ENCODE data around the gene SV2C.

Gene SV2C

GRCh38 chr5:76199336-76200318, 116.4 kb downstream of the SV2C start:
- no peak overlapping the region for H3K27ac ChIP-seq (ENCODE audit: low read depth, low read length)

GRCh38 chr5:76202182-76202581, 119.0 kb downstream of the SV2C start:
- H3K79me2 ChIP-seq (ENCODE audit: insufficient read depth, low read length), result no peaks in the 10 kb centered on the region
- no peaks in the 10 kb centered on the region for H3K9me2 ChIP-seq (replicated peaks; ENCODE audit: insufficient read depth, low read length)
- H3K36me3 ChIP-seq (ENCODE audit: low read length), result no peaks in the 10 kb centered on the region
- no peaks in the 10 kb centered on the region for H4K20me1 ChIP-seq (ENCODE audit: low read depth, low read length)
- no peaks in the 10 kb centered on the region for H3K27me3 ChIP-seq (ENCODE audit: low read length)
- no peak overlapping the region for H3K27ac ChIP-seq (ENCODE audit: low read depth, low read length)
- no peak overlapping the region for H3K9ac ChIP-seq (ENCODE audit: low read length)
- H3K4me2 ChIP-seq (ENCODE audit: low read depth, low read length, poor library complexity, severe bottlenecking), result no peak overlapping the region
- H2AFZ ChIP-seq (ENCODE audit: low read depth, low read length, severe bottlenecking), result no peak overlapping the region
- no peak for TF ChIP-seq EZH2phosphoT487 (conservative IDR thresholded peaks at IDR 0.05; ENCODE audit: low read length)
- TF ChIP-seq, protein P1, sequence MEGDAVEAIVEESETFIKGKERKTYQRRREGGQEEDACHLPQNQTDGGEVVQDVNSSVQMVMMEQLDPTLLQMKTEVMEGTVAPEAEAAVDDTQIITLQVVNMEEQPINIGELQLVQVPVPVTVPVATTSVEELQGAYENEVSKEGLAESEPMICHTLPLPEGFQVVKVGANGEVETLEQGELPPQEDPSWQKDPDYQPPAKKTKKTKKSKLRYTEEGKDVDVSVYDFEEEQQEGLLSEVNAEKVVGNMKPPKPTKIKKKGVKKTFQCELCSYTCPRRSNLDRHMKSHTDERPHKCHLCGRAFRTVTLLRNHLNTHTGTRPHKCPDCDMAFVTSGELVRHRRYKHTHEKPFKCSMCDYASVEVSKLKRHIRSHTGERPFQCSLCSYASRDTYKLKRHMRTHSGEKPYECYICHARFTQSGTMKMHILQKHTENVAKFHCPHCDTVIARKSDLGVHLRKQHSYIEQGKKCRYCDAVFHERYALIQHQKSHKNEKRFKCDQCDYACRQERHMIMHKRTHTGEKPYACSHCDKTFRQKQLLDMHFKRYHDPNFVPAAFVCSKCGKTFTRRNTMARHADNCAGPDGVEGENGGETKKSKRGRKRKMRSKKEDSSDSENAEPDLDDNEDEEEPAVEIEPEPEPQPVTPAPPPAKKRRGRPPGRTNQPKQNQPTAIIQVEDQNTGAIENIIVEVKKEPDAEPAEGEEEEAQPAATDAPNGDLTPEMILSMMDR (IDR thresholded peaks at IDR 0.05; ENCODE audit: insufficient read depth, low read length, poor library complexity, severe bottlenecking), result no peak
- no peaks in the 10 kb centered on the region for H3F3A ChIP-seq (ENCODE audit: insufficient read depth)
- no peaks in the 10 kb centered on the region for H3K9me3 ChIP-seq (ENCODE audit: insufficient read depth, low read length)
- no peak overlapping the region for H3K4me3 ChIP-seq (ENCODE audit: insufficient read depth, low read length, poor library complexity, severe bottlenecking)

More at GRCh38 chr5:76199336-76200318, 116.4 kb downstream of the SV2C start:
- Histone ChIP-seq H3K4me2 (ENCODE audit: low read depth, low read length, poor library complexity, severe bottlenecking) (no peak overlapping the region), H2AFZ (ENCODE audit: low read depth, low read length, severe bottlenecking) (no peak overlapping the region), H3F3A (ENCODE audit: insufficient read depth) (no peaks in the 10 kb centered on the region), H4K20me1 (ENCODE audit: low read depth, low read length) (no peaks in the 10 kb centered on the region), H3K36me3 (ENCODE audit: low read length) (no peaks in the 10 kb centered on the region), H3K9me2 (replicated peaks; ENCODE audit: insufficient read depth, low read length) (no peaks in the 10 kb centered on the region), H3K9ac (ENCODE audit: low read length) (no peak overlapping the region), H3K4me3 (ENCODE audit: insufficient read depth, low read length, poor library complexity, severe bottlenecking) (no peak overlapping the region), H3K27me3 (ENCODE audit: low read length) (no peaks in the 10 kb centered on the region), H3K79me2 (ENCODE audit: insufficient read depth, low read length) (no peaks in the 10 kb centered on the region), H3K9me3 (ENCODE audit: insufficient read depth, low read length) (no peaks in the 10 kb centered on the region)
- TF ChIP-seq, protein P1 (IDR thresholded peaks at IDR 0.05; ENCODE audit: insufficient read depth, low read length, poor library complexity, severe bottlenecking), result no peak
- no peak for TF ChIP-seq EZH2phosphoT487 (conservative IDR thresholded peaks at IDR 0.05; ENCODE audit: low read length)

DNA sequence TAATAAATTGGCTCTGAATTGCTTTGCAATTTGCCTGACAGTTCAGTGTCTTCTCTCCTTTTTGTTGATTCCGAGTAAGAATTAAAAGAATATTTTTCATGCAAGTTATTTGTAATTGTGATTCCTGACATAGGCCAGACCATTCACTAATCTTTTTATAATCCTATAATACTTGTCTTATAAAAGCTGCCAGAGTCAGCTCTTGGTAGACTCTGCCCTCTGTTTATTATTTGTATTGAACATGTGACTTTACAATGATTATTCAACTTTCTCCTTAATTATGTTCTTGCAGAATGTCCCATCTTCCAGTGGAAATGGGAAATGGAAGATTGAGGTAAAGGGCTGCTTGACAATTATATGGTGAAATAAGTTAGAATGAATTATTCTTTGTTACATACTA, 121.0 kb downstream of the SV2C start:
- H3K27ac ChIP-seq (ENCODE audit: low read depth, low read length), result no peak overlapping the region
- TF ChIP-seq, protein P1 (IDR thresholded peaks at IDR 0.05; ENCODE audit: insufficient read depth, low read length, poor library complexity, severe bottlenecking), result no peak
- no peak for TF ChIP-seq EZH2phosphoT487 (conservative IDR thresholded peaks at IDR 0.05; ENCODE audit: low read length)

More for the DNA sequence above, 121.0 kb downstream of the SV2C start:
- H3F3A ChIP-seq (ENCODE audit: insufficient read depth), result no peaks in the 10 kb centered on the region
- no peaks in the 10 kb centered on the region for H3K79me2 ChIP-seq (ENCODE audit: insufficient read depth, low read length)
- H3K4me2 ChIP-seq (ENCODE audit: low read depth, low read length, poor library complexity, severe bottlenecking), result no peak overlapping the region
- no peak overlapping the region for H3K4me3 ChIP-seq (ENCODE audit: insufficient read depth, low read length, poor library complexity, severe bottlenecking)
- no peaks in the 10 kb centered on the region for H3K27me3 ChIP-seq (ENCODE audit: low read length)
- no peaks in the 10 kb centered on the region for H4K20me1 ChIP-seq (ENCODE audit: low read depth, low read length)
- H2AFZ ChIP-seq (ENCODE audit: low read depth, low read length, severe bottlenecking), result no peak overlapping the region
- H3K36me3 ChIP-seq (ENCODE audit: low read length), result no peaks in the 10 kb centered on the region
- H3K9ac ChIP-seq (ENCODE audit: low read length), result no peak overlapping the region
- no peaks in the 10 kb centered on the region for H3K9me3 ChIP-seq (ENCODE audit: insufficient read depth, low read length)
- no peaks in the 10 kb centered on the region for H3K9me2 ChIP-seq (replicated peaks; ENCODE audit: insufficient read depth, low read length)

Data from SU-DHL-6 (cell line).